OCI-LY7 (cell line): ENCODE measurements around the gene HLA-F. TPM values are rescaled to one million over a fixed set of nuclear protein-coding genes. Genes with fewer than 3 reads are reported as not detected.

Source experiments
- BruUV-seq: library from RNA; stranded (reverse); fragments of 400-500 nt; replicated peaks from 2 replicates; lab custom pipeline; 2021; lab: Mats Ljungman, UMichigan
- CTCF ChIA-PET: fragments of 300-600 bp; sonication (Branson Sonifier 250); formaldehyde crosslinking; loops from one replicate; lab custom pipeline; 2022; ENCODE audit warnings: antibody characterized with exemption; ENCODE audit not compliant: unreplicated experiment; lab: Charles Lee
- POLR2A ChIA-PET: fragments of 300-600 bp; sonication (Branson Sonifier 250); formaldehyde crosslinking; loops from one replicate; lab custom pipeline; 2022; ENCODE audit warnings: antibody characterized with exemption; lab: Charles Lee
- DNase-seq: peaks from one replicate; pipeline ENCODE4 v3.0.0-alpha.2; 2015; ENCODE audit warnings: low spot score
- H2AFZ ChIP-seq: fragments of 200-600 bp; sonication (generic), shearing (Covaris generic); 2 replicates; pipeline ENCODE4 v1.6.1; 2014; ENCODE audit warnings: mild to moderate bottlenecking, antibody characterized with exemption, low read length, moderate library complexity
- H3K27ac ChIP-seq: fragments of 200-600 bp; sonication (generic); 2 replicates; pipeline ENCODE4 v1.5.1; 2014; ENCODE audit warnings: mixed run types, low read depth, mild to moderate bottlenecking, moderate library complexity, low read length, inconsistent platforms; ENCODE audit not compliant: poor library complexity, severe bottlenecking
- H3K36me3 ChIP-seq: fragments of 200-600 bp; sonication (generic); 2 replicates; pipeline ENCODE4 v1.6.1; 2014; ENCODE audit warnings: mild to moderate bottlenecking, antibody characterized with exemption, low read length, moderate library complexity, mixed read lengths; ENCODE audit not compliant: insufficient read depth
- H3K4me1 ChIP-seq: fragments of 200-600 bp; sonication (generic); 2 replicates; pipeline ENCODE4 v1.5.1; 2014; ENCODE audit warnings: mild to moderate bottlenecking, low read length; ENCODE audit not compliant: insufficient read depth, poor library complexity, severe bottlenecking
- H3K4me2 ChIP-seq: fragments of 200-600 bp; sonication (generic); 2 replicates; pipeline ENCODE4 v1.6.1; 2014; ENCODE audit warnings: mild to moderate bottlenecking, low read length
- H3K4me3 ChIP-seq: fragments of 200-600 bp; sonication (generic); 2 replicates; pipeline ENCODE4 v1.5.1; 2014; ENCODE audit warnings: mild to moderate bottlenecking, low read depth, low read length; ENCODE audit not compliant: poor library complexity, severe bottlenecking
- H3K79me2 ChIP-seq: fragments of 200-600 bp; sonication (generic); 2 replicates; pipeline ENCODE4 v1.6.1; 2016; ENCODE audit warnings: low read depth, mild to moderate bottlenecking, low read length, moderate library complexity, mixed read lengths; ENCODE audit not compliant: insufficient read depth
- H3K9me2 ChIP-seq: fragments of 200-600 bp; sonication (generic); 2 replicates; pipeline ENCODE4 v1.6.1; 2016; ENCODE audit warnings: mild to moderate bottlenecking, low read length, mixed read lengths; ENCODE audit not compliant: insufficient read depth
- H3K9me3 ChIP-seq: fragments of 200-600 bp; sonication (generic); 2 replicates; pipeline ENCODE4 v1.6.1; 2014; ENCODE audit warnings: mild to moderate bottlenecking, mixed run types, low read length, mixed read lengths
- H4K20me1 ChIP-seq: fragments of 200-600 bp; sonication (generic); 2 replicates; pipeline ENCODE4 v1.6.1; 2014; ENCODE audit warnings: mild to moderate bottlenecking, antibody characterized with exemption, low read length, moderate library complexity, mixed read lengths; ENCODE audit not compliant: insufficient read depth
- CTCF ChIP-seq: fragments of 200-600 bp; sonication (generic); conservative IDR thresholded peaks from 2 replicates; pipeline ENCODE4 v1.5.1; 2014; ENCODE audit warnings: mild to moderate bottlenecking, antibody characterized with exemption, low read length, moderate library complexity, mixed read lengths
- EZH2phosphoT487 ChIP-seq: fragments of 200-600 bp; sonication (generic); IDR thresholded peaks from 2 replicates; pipeline ENCODE4 v1.6.1; 2018; ENCODE audit warnings: low read depth, borderline replicate concordance, mild to moderate bottlenecking, mixed run types, antibody characterized with exemption, low read length, moderate library complexity, mixed read lengths
- intact Hi-C: fragments of 100-400 bp; cut with micrococcal nuclease; formaldehyde crosslinking; loops from one replicate; pipeline ENCODE4 v1.10.0; 2022; ENCODE audit not compliant: unreplicated experiment
- total RNA-seq, 2 experiments: library from RNA; depleted of rRNA in 1 of 2; stranded (reverse); fragments of >200 nt in 1 of 2; shearing (Covaris generic) in 1 of 2; gene quantifications; 2 replicates each; pipeline ENCODE4 v1.2.3, GENCODE V29; 2014 to 2022

HLA-F gene
- total RNA-seq, 2 experiments from 2014 or later: 56.0 to 83.2 TPM

GRCh38 chr6:29745855-29746449 lies 22.7 kb downstream of the HLA-F start:
- no peaks in the 10 kb centered on the region for H3K9me3 ChIP-seq
- no peak for DNase-seq
- no peak overlapping the region for H2AFZ ChIP-seq
- no peaks in the 10 kb centered on the region for H3K9me2 ChIP-seq
- CTCF ChIA-PET: no interaction called here
- no peaks in the 10 kb centered on the region for H4K20me1 ChIP-seq
- H3K36me3 ChIP-seq: no peaks in the 10 kb centered on the region
- no peaks in the 10 kb centered on the region for H3K79me2 ChIP-seq
- H3K4me2 ChIP-seq: no peak overlapping the region
- intact Hi-C loops: no loop called here
- H3K4me3 ChIP-seq: no peak overlapping the region
- POLR2A ChIA-PET: no interaction called here
- BruUV-seq: no TSS peak
- H3K4me1 ChIP-seq: peaks cover 11% of the 10 kb centered on the region
- H3K27ac ChIP-seq: no peak overlapping the region
- no peak for TF ChIP-seq CTCF

- intact Hi-C loops: no loop called here
- BruUV-seq: no TSS peak
- Histone ChIP-seq H3K9me3 (no peaks in the 10 kb centered on the region), H3K4me3 (no peak overlapping the region), H3K9me2 (no peaks in the 10 kb centered on the region), H3K4me1 (peaks cover 16% of the 10 kb centered on the region), H2AFZ (no peak overlapping the region), H3K79me2 (no peaks in the 10 kb centered on the region), H3K36me3 (no peaks in the 10 kb centered on the region), H3K4me2 (peak overlapping the region; percentile 94; the same call in 1 of the 2 replicates), H3K27ac (no peak overlapping the region), H4K20me1 (no peaks in the 10 kb centered on the region)
- POLR2A ChIA-PET: interaction anchor here (1.1 to 2.8 kb wide), 2 partner anchors 12 to 13 kb away, joined by 3 to 18 read pairs; no protein-coding TSS in a partner anchor
- DNase-seq: no peak
- TF ChIP-seq EZH2phosphoT487 (no peak), CTCF (no peak)
- CTCF ChIA-PET: no interaction called here
Observed at GRCh38 chr6:29746846-29747687, 23.8 kb downstream of the HLA-F start.
